ENCODE data around the gene ATOX1. TPM values are rescaled to one million over a fixed set of nuclear protein-coding genes. Genes with fewer than 3 reads are reported as not detected.
"Not testable (repeated sequence)": the region's sequence is repeated elsewhere in the genome, so short reads cannot be mapped to it uniquely, and the experiment has no call there.

The ATOX1 gene, protein sequence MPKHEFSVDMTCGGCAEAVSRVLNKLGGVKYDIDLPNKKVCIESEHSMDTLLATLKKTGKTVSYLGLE
- 75.6 and 78.4 TPM in 2 replicates for total RNA-seq

DNA sequence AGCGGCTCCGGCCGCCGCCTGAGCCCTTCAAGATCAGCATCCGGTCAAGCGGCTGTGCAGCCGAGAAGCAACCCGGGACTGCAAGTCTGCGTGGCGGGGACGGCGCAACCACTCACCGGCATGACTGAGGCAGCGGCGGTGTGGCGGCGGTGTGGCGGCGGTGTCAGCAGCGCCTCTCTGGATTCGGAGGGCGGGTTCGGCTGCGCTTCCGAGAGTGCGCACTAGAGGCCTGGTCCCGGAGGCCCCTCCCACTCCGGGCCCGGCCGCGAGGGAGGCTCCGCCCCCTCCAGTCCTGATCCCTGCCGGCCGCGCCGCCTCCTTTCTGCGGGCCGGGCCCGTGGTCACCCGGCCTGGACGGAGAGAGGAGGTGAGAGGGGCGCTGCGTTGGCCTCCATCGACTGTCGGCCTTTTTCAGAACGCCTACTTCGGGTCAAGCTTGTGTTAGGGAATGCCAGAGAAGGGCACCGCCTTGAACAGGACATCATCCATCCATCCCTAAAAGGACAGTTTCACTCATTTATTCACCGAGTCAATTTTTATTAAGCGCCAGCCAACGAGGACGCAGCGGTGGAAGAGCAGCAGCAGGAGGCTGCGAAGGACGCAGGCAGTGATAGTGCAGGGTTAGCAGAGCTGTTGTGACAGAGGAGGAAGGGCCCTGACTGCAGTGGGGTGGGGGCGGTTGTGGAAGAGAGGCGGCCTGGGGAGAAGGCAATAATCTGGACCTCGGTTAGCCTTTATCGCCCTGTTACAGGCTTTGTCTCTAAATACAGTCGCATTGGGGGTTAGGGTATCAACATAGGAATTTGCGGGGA lies at the start of gene ATOX1:
TSS of gene ATOX1 (minus strand) at position 202 of the 812 bp plus-strand sequence. CDS start at position 122, 80 bp downstream.
- peaks cover 28% of the 10 kb centered on the region for H3K4me1 Mint-ChIP-seq
- H3K4me3 Mint-ChIP-seq: peak within 1 kb of the TSS; percentile 98
- H3K36me3 Mint-ChIP-seq (ENCODE audit: low read depth): peaks cover 7% of the 10 kb centered on the region
- no peaks in the 10 kb centered on the region for H3K27me3 Mint-ChIP-seq
- no peaks in the 10 kb centered on the region for H3K9me3 Mint-ChIP-seq
- DNase-seq: peak; percentile 98
- intact Hi-C loops (cut with micrococcal nuclease): loop anchor here (1.0 kb wide), 3 partner anchors 9 to 18 kb away; partner anchors contain the start of gene G3BP1
- H3K27ac Mint-ChIP-seq: peak within 1 kb of the TSS; percentile 98

GRCh38 chr5:151805414-151806223 lies 47.2 kb upstream of the ATOX1 start:
- DNase-seq: no peak
- peak overlapping the region; percentile 58 for H3K27ac Mint-ChIP-seq
- intact Hi-C loops (cut with micrococcal nuclease): no loop called here
- no peaks in the 10 kb centered on the region for H3K27me3 Mint-ChIP-seq
- H3K4me3 Mint-ChIP-seq: no peak overlapping the region
- H3K9me3 Mint-ChIP-seq: no peaks in the 10 kb centered on the region
- peaks cover 80% of the 10 kb centered on the region for H3K36me3 Mint-ChIP-seq (ENCODE audit: low read depth)
- H3K4me1 Mint-ChIP-seq: peaks cover 24% of the 10 kb centered on the region

- peaks cover 72% of the 10 kb centered on the region for H3K36me3 Mint-ChIP-seq (ENCODE audit: low read depth)
- H3K27ac Mint-ChIP-seq: no peak overlapping the region
- H3K9me3 Mint-ChIP-seq: no peaks in the 10 kb centered on the region
- H3K4me3 Mint-ChIP-seq: no peak overlapping the region
- peaks cover 28% of the 10 kb centered on the region for H3K4me1 Mint-ChIP-seq
- intact Hi-C loops (cut with micrococcal nuclease): no loop called here
- H3K27me3 Mint-ChIP-seq: no peaks in the 10 kb centered on the region
- no peak for DNase-seq
Observed at GRCh38 chr5:151800532-151800931, 42.1 kb upstream of the ATOX1 start.

- H3K27ac Mint-ChIP-seq: peak overlapping the region; percentile 49
- H3K27me3 Mint-ChIP-seq: no peaks in the 10 kb centered on the region
- no peaks in the 10 kb centered on the region for H3K9me3 Mint-ChIP-seq
- peaks cover 69% of the 10 kb centered on the region for H3K36me3 Mint-ChIP-seq (ENCODE audit: low read depth)
- peaks cover 26% of the 10 kb centered on the region for H3K4me1 Mint-ChIP-seq
- DNase-seq: no peak
- intact Hi-C loops (cut with micrococcal nuclease): no loop called here
- no peak overlapping the region for H3K4me3 Mint-ChIP-seq
Observed at GRCh38 chr5:151799407-151799806, 41.0 kb upstream of the ATOX1 start.

DNA sequence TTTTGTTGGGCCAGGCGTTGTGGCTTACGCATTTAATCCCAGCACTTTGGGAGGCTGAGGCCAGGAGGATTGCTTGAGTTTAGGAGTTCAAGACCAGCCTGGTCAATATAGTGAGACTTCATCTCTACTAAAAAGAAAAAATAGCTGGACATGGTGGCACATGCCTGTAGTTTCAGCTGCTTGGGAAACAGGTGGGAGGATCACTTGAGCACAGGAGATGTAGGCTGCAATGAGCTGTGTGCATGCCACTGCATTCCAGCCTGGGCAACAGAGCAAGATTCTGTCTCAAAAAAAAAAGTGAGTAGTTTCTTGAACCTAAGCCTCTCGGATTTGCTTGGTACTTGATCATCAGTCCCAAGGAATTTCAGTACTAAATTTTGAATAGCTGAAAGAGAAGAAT lies 40.2 kb upstream of the ATOX1 start:
- intact Hi-C loops (cut with micrococcal nuclease): no loop called here
- Mint-ChIP-seq H3K27me3 (no peaks in the 10 kb centered on the region), H3K9me3 (no peaks in the 10 kb centered on the region), H3K27ac (no peak overlapping the region), H3K4me1 (peaks cover 31% of the 10 kb centered on the region), H3K4me3 (no peak overlapping the region), H3K36me3 (ENCODE audit: low read depth) (peaks cover 68% of the 10 kb centered on the region)
- DNase-seq: no peak

GRCh38 chr5:151795426-151795825 lies 37.0 kb upstream of the ATOX1 start:
- no peak for DNase-seq
- H3K9me3 Mint-ChIP-seq: no peaks in the 10 kb centered on the region
- H3K4me3 Mint-ChIP-seq: no peak overlapping the region
- no peak overlapping the region for H3K27ac Mint-ChIP-seq
- H3K4me1 Mint-ChIP-seq: peaks cover 27% of the 10 kb centered on the region
- peaks cover 74% of the 10 kb centered on the region for H3K36me3 Mint-ChIP-seq (ENCODE audit: low read depth)
- no peaks in the 10 kb centered on the region for H3K27me3 Mint-ChIP-seq
- intact Hi-C loops (cut with micrococcal nuclease): no loop called here

GRCh38 chr5:151793358-151793757 lies 34.9 kb upstream of the ATOX1 start:
- Mint-ChIP-seq H3K4me3 (no peak overlapping the region), H3K36me3 (ENCODE audit: low read depth) (peaks cover 72% of the 10 kb centered on the region), H3K27ac (no peak overlapping the region), H3K9me3 (no peaks in the 10 kb centered on the region), H3K27me3 (no peaks in the 10 kb centered on the region), H3K4me1 (peaks cover 27% of the 10 kb centered on the region)
- intact Hi-C loops (cut with micrococcal nuclease): no loop called here
- DNase-seq: no peak

DNA sequence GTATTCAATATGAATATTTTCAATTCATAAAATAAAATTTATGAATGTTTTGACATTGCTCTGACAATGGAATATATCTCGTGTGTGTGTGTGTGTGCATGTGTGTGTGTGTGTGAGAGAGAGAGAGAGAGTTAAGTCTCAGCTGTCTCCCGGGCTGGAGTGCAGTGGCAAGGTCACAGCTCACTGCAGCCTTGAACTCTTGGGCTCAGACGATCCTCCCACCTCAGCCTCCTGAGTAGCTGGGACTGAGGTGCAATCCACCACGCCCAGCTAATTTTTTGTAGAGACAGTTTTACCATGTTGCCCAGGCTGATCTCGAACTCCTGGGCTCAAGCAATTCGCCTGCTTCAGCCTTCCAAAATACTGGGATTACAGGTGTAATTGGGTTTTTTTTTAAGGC lies 29.4 kb upstream of the ATOX1 start:
- no peaks in the 10 kb centered on the region for H3K27me3 Mint-ChIP-seq
- H3K9me3 Mint-ChIP-seq: no peaks in the 10 kb centered on the region
- intact Hi-C loops (cut with micrococcal nuclease): no loop called here
- H3K4me1 Mint-ChIP-seq: peaks cover 23% of the 10 kb centered on the region
- DNase-seq: no peak
- peaks cover 48% of the 10 kb centered on the region for H3K36me3 Mint-ChIP-seq (ENCODE audit: low read depth)
- no peak overlapping the region for H3K4me3 Mint-ChIP-seq
- H3K27ac Mint-ChIP-seq: no peak overlapping the region

DNA sequence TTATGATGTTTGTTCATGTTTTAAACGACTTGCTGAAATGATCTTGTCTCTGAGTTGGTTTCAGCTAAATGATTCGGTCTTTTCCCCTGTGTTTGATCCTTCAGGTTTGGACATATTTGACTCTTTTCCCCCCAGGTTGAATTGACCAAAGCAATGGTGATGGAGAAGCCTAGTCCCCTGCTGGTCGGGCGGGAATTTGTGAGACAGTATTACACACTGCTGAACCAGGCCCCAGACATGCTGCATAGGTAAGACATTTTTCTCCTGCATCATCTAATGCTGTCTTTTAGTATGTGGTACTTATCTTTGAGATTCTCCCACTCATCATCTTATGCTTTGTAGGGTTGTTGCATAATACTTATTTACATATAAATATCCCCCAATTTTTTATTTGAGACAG lies 28.0 kb upstream of the ATOX1 start:
- Mint-ChIP-seq H3K4me3 (no peak overlapping the region), H3K36me3 (ENCODE audit: low read depth) (peaks cover 36% of the 10 kb centered on the region), H3K9me3 (no peaks in the 10 kb centered on the region), H3K27me3 (no peaks in the 10 kb centered on the region), H3K4me1 (peaks cover 24% of the 10 kb centered on the region), H3K27ac (peak overlapping the region; percentile 13)
- DNase-seq: no peak
- intact Hi-C loops (cut with micrococcal nuclease): no loop called here

GRCh38 chr5:151784141-151784540 lies 25.7 kb upstream of the ATOX1 start:
- Mint-ChIP-seq H3K36me3 (ENCODE audit: low read depth) (peaks cover 25% of the 10 kb centered on the region), H3K4me3 (no peak overlapping the region), H3K4me1 (peaks cover 33% of the 10 kb centered on the region), H3K9me3 (no peaks in the 10 kb centered on the region), H3K27me3 (no peaks in the 10 kb centered on the region), H3K27ac (no peak overlapping the region)
- DNase-seq: no peak
- intact Hi-C loops (cut with micrococcal nuclease): no loop called here

- DNase-seq; H3K4me3 Mint-ChIP-seq; H3K27me3 Mint-ChIP-seq; H3K27ac Mint-ChIP-seq; intact Hi-C loops (cut with micrococcal nuclease); H3K9me3 Mint-ChIP-seq: not testable (repeated sequence)
- peaks cover 35% of the 10 kb centered on the region for H3K4me1 Mint-ChIP-seq
- peaks cover 28% of the 10 kb centered on the region for H3K36me3 Mint-ChIP-seq (ENCODE audit: low read depth)
Observed at GRCh38 chr5:151783664-151784063, 25.2 kb upstream of the ATOX1 start.

GRCh38 chr5:151781201-151781600 lies 22.8 kb upstream of the ATOX1 start:
- intact Hi-C loops (cut with micrococcal nuclease): no loop called here
- Mint-ChIP-seq H3K4me1 (peaks cover 47% of the 10 kb centered on the region), H3K36me3 (ENCODE audit: low read depth) (peaks cover 33% of the 10 kb centered on the region), H3K4me3 (no peak overlapping the region), H3K9me3 (no peaks in the 10 kb centered on the region), H3K27me3 (no peaks in the 10 kb centered on the region), H3K27ac (no peak overlapping the region)
- no peak for DNase-seq

DNA sequence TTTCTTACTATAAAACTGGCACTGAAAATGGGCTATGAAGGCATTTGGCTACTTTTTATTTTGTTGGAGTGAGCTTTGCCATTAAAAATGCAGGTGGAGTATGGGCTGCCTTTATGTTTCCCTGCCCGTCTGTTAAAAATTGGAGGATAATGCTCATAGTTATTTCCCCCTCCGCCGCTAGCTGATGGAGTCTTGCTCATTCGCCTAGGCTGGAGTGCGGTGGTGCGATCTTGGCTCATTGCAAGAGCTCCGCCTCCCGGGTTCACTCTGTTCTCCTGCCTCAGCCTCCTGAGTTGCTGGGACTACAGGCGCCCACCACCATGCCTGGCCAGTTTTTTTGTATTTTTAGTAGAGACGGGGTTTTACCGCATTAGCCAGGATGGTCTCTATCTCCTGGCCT lies 21.9 kb upstream of the ATOX1 start:
- Mint-ChIP-seq H3K9me3 (no peaks in the 10 kb centered on the region), H3K4me3 (no peak overlapping the region), H3K27me3 (no peaks in the 10 kb centered on the region), H3K27ac (no peak overlapping the region), H3K36me3 (ENCODE audit: low read depth) (peaks cover 40% of the 10 kb centered on the region), H3K4me1 (peaks cover 48% of the 10 kb centered on the region)
- DNase-seq: no peak
- intact Hi-C loops (cut with micrococcal nuclease): no loop called here

DNA sequence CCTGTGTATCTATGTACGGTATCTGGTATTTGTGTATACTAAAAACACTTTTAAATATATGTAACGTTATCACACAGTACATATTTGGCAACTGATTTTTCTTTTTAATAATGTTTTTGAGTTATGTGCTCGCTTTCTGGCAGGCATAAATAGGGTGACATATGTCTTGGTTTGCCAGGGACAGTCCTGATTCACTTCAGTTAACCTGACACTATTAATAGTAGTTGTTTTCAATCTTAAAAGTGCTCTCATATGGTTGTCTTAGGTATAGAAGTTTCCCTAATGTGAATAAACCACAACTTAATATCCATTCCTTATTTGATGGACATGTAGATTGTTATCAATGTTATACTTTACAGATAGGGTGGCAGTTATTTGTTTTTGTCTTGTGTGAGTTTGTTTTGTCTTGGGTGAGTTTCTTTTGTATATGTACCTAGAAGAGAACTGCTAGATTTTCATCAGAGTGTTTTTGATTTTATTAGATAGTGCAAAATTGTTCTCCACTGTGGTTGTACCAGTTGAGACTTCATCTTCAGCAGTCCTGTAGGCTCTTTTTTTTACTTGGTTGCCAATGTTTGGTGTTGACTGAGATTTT lies 21.2 kb upstream of the ATOX1 start:
- intact Hi-C loops (cut with micrococcal nuclease): loop anchor here (10.0 kb wide), 1 partner anchor 625 kb away; the partner anchor contains the start of gene ANXA6
- no peak for DNase-seq
- Mint-ChIP-seq H3K27ac (no peak overlapping the region), H3K9me3 (no peaks in the 10 kb centered on the region), H3K27me3 (no peaks in the 10 kb centered on the region), H3K36me3 (ENCODE audit: low read depth) (peaks cover 43% of the 10 kb centered on the region), H3K4me3 (no peak overlapping the region), H3K4me1 (peaks cover 50% of the 10 kb centered on the region)

Data from activated CD4-positive, alpha-beta T cell treated with anti-CD3 and anti-CD28 coated beads, Interleukin-2, amount 10 ng/mL, durations not matched to agents 24 days and 14 days (primary cell).